K562 treated with DMSO at 1 percent for 24 hours (cell line): ENCODE results near the gene TSPAN8. TPM values are rescaled to one million over a fixed set of nuclear protein-coding genes. Genes with fewer than 3 reads are reported as not detected.

Source experiments
- total RNA-seq: library from RNA; unstranded; fragments of 300-600 nt; gene quantifications from 2 replicates; pipeline ENCODE4 v1.2.3, GENCODE V29; 2022; ENCODE audit warnings: low read depth; ENCODE audit not compliant: insufficient read depth

The TSPAN8 gene
- total RNA-seq: not detected in 2 replicates

DNA sequence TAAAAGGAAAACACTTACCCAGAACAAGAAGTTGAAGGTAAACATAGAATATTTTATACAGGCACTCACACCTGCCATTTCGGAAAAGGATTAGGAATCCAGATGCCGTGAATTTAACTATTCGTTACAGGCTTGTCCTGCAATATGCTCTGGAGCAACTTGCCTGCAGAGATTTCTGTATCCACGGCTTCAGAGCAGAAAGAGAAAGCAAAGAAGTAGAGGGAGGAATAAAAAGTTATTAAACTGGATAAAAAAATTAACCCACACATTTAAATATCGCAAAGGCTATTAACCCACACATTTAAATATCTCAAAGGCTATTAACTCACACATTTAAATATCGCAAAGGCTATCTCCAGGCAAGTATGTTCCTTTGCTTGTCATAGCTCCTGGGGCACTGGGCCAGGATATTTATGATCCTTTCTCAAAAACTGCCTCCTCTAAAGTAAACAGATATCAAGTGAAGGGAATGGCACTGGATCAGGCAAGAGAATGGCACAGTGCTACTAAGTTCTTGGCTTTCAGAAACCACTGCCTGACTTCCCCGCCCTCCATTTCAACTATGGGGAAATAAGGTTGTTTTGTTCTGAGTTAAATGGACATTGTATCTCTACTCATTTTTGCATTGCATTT lies at the start of gene TSPAN8:
TSPAN8 (minus strand) TSS at position 399 of the 633 bp plus-strand sequence; CDS start at position 78, 321 bp downstream.

Other genes with a start within 250 kb of the TSPAN8 start
- 2.8 and 5.6 TPM in 2 replicates for gene PTPRR, start 237.3 kb downstream of the TSPAN8 start, total RNA-seq